Neural progenitor cell (in vitro differentiated cells): ENCODE measurements around the gene TMEM179.

Experiments used
- EZH2 ChIP-seq: fragments of 200-600 bp; sonication (generic); IDR thresholded peaks from 2 replicates; pipeline ENCODE4 v1.6.1; 2017; ENCODE audit warnings: antibody characterized with exemption, mild to moderate bottlenecking, moderate library complexity
- EZH2phosphoT487 ChIP-seq: fragments of 200-600 bp; sonication (generic); IDR thresholded peaks from 2 replicates; pipeline ENCODE4 v1.6.1; 2017; ENCODE audit warnings: antibody characterized with exemption
- TF ChIP-seq, protein P1 (sequence below): fragments of 200-600 bp; sonication (generic); IDR thresholded peaks from 2 replicates; pipeline ENCODE4 v1.5.1; 2017; ENCODE audit warnings: antibody characterized with exemption, mild to moderate bottlenecking

DNA sequence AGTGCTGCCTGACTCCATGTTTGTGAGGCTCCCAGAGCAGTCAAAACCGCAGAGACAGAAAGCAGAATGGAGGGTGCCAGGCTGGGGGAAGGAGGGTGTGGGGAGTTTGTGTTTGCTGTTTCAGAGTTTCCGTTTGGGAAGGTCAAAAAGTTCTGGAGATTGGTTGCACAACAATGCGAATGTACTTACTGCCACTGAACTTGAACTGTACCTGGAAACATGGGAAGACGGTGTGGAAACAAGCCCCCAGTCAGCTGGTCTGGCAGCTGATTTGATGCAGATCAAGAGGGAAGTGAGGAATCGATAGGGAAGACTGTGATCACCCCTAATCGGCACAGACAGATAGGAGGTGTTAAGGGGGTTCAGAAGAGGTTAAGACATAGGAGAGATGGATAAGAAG is 49.5 kb upstream of the TMEM179 start:
- no peak for TF ChIP-seq EZH2
- TF ChIP-seq, protein P1, sequence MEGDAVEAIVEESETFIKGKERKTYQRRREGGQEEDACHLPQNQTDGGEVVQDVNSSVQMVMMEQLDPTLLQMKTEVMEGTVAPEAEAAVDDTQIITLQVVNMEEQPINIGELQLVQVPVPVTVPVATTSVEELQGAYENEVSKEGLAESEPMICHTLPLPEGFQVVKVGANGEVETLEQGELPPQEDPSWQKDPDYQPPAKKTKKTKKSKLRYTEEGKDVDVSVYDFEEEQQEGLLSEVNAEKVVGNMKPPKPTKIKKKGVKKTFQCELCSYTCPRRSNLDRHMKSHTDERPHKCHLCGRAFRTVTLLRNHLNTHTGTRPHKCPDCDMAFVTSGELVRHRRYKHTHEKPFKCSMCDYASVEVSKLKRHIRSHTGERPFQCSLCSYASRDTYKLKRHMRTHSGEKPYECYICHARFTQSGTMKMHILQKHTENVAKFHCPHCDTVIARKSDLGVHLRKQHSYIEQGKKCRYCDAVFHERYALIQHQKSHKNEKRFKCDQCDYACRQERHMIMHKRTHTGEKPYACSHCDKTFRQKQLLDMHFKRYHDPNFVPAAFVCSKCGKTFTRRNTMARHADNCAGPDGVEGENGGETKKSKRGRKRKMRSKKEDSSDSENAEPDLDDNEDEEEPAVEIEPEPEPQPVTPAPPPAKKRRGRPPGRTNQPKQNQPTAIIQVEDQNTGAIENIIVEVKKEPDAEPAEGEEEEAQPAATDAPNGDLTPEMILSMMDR: no peak
- TF ChIP-seq EZH2phosphoT487: no peak
